GM12878 (cell line): Measurements from ENCODE around the gene IP6K3. TPM values are rescaled to one million over a fixed set of nuclear protein-coding genes. Genes with fewer than 3 reads are reported as not detected.

ENCODE experiments used
- ATAC-seq: fragments of 200-7000 bp; cut with Tn5 transposase; 3 replicates; pipeline ENCODE4 v1.9.1; 2020; ENCODE audit warnings: mild to moderate bottlenecking, moderate library complexity
- BruUV-seq: library from RNA; stranded (reverse); fragments of 400-500 nt; replicated peaks from 2 replicates; lab custom pipeline; 2021; lab: Mats Ljungman, UMichigan
- CTCF ChIA-PET: fragments of 300-600 bp; sonication (Branson Sonifier 250); formaldehyde crosslinking; extraction: SDS; loops from one replicate; lab custom pipeline; 2021; ENCODE audit warnings: inconsistent platforms; lab: Yijun Ruan, JAX
- POLR2A ChIA-PET: fragments of 350-600 bp; formaldehyde crosslinking; extraction: SDS; loops from one replicate; lab custom pipeline; 2021; ENCODE audit warnings: inconsistent platforms; lab: Charles Lee
- RAD21 ChIA-PET: fragments of 300-600 bp; sonication (Branson Sonifier 250); formaldehyde crosslinking; loops from one replicate; lab custom pipeline; 2023; ENCODE audit warnings: antibody characterized with exemption; ENCODE audit not compliant: unreplicated experiment; lab: Charles Lee
- SMC1A ChIA-PET: fragments of 300-600 bp; sonication (Branson Sonifier 250); formaldehyde crosslinking; loops from one replicate; lab custom pipeline; 2023; ENCODE audit not compliant: unreplicated experiment, uncharacterized antibody; lab: Charles Lee
- DNase-seq: peaks from one replicate; pipeline ENCODE4 v3.0.0-alpha.2; 2011; ENCODE audit warnings: low read depth, low spot score
- FAIRE-seq: peaks from 3 replicates; lab custom pipeline; 2011; peaks lifted over from hg19 to GRCh38; lab: Jason Lieb, UNC
- H2AFZ ChIP-seq: 2 replicates; pipeline ENCODE4 v1.6.0; 2011; ENCODE audit warnings: low read depth, low read length, control low read depth; ENCODE audit not compliant: control insufficient read depth
- H3K27ac ChIP-seq: 2 replicates; pipeline ENCODE4 v1.5.1; 2011; ENCODE audit warnings: control low read depth; ENCODE audit not compliant: control insufficient read depth, insufficient read depth
- H3K27me3 ChIP-seq, 2 experiments: replicated peaks in 1 of 2; 2 replicates each; pipeline versions ENCODE4 v1.6.0 to v1.6.1; 2011; ENCODE audit warnings: low read length in 1 of 2; ENCODE audit not compliant: control insufficient read depth in 2 of 2, insufficient read depth in 2 of 2
- H3K36me3 ChIP-seq, 2 experiments: 2 replicates each; pipeline ENCODE4 v1.5.1; 2011; ENCODE audit warnings: low read length in 1 of 2; ENCODE audit not compliant: control insufficient read depth in 2 of 2, insufficient read depth in 2 of 2
- H3K4me1 ChIP-seq: 2 replicates; pipeline ENCODE4 v1.6.1; 2011; ENCODE audit warnings: mild to moderate bottlenecking, low read length, moderate library complexity, mixed read lengths; ENCODE audit not compliant: control insufficient read depth, insufficient read depth
- H3K4me2 ChIP-seq: 2 replicates; pipeline ENCODE4 v1.6.0; 2011; ENCODE audit warnings: control low read depth; ENCODE audit not compliant: control insufficient read depth, insufficient read depth
- H3K4me3 ChIP-seq: fragments of 200-600 bp; sonication (generic); 2 replicates; pipeline ENCODE4 v1.5.1; 2016
- H3K79me2 ChIP-seq: 2 replicates; pipeline ENCODE4 v1.6.0; 2011; ENCODE audit warnings: low read length; ENCODE audit not compliant: control insufficient read depth, insufficient read depth
- H3K9ac ChIP-seq: 2 replicates; pipeline ENCODE4 v1.8.0; 2011; ENCODE audit warnings: low read length, control low read depth, mixed read lengths; ENCODE audit not compliant: control insufficient read depth, insufficient read depth
- H3K9me3 ChIP-seq: replicated peaks from 3 replicates; pipeline ENCODE4 v1.5.1; 2011; ENCODE audit warnings: mild to moderate bottlenecking, low read length; ENCODE audit not compliant: control insufficient read depth, insufficient read depth
- H4K20me1 ChIP-seq: 2 replicates; pipeline ENCODE4 v1.6.0; 2011; ENCODE audit not compliant: control insufficient read depth, insufficient read depth
- CREM ChIP-seq: IDR thresholded peaks from 2 replicates; pipeline ENCODE4 v1.6.1; 2014; ENCODE audit warnings: antibody characterized with exemption, low read depth
- DPF2 ChIP-seq: fragments of 450-650 bp; IDR thresholded peaks from 2 replicates; pipeline ENCODE4 v1.6.1; 2017; ENCODE audit warnings: mild to moderate bottlenecking
- ETV6 ChIP-seq, 2 experiments: fragments of 450-650 bp in 1 of 2; IDR thresholded peaks in 1 of 2; conservative IDR thresholded peaks in 1 of 2; 2 replicates each; pipeline ENCODE4 v1.6.1; 2014; ENCODE audit warnings: antibody characterized with exemption in 1 of 2, borderline replicate concordance in 1 of 2, low read depth in 1 of 2, mild to moderate bottlenecking in 1 of 2, moderate library complexity in 1 of 2
- FOXK2 ChIP-seq: fragments of 450-650 bp; IDR thresholded peaks from 2 replicates; pipeline ENCODE4 v1.6.1; 2017; ENCODE audit warnings: mild to moderate bottlenecking, moderate library complexity
- POLR2AphosphoS5 ChIP-seq: IDR thresholded peaks from 2 replicates; pipeline ENCODE4 v1.6.1; 2011; ENCODE audit warnings: mild to moderate bottlenecking, low read length, inconsistent platforms
- RAD21 ChIP-seq: IDR thresholded peaks from 2 replicates; pipeline ENCODE4 v1.6.1; 2011; ENCODE audit warnings: mild to moderate bottlenecking, low read depth, low read length, moderate library complexity; ENCODE audit not compliant: insufficient read depth
- SMC3 ChIP-seq: IDR thresholded peaks from 2 replicates; pipeline ENCODE4 v1.6.1; 2011; ENCODE audit warnings: low read length, improper control_type of control experiment, borderline replicate concordance
- ZNF207 ChIP-seq: fragments of 450-650 bp; IDR thresholded peaks from 2 replicates; pipeline ENCODE4 v1.6.1; 2014; ENCODE audit warnings: antibody characterized with exemption, mild to moderate bottlenecking, borderline replicate concordance
- WGBS: methylation state at CpG from one replicate; pipeline ENCODE4 v1.1.6; 2016; ENCODE audit warnings: low lambda C conversion rate; ENCODE audit not compliant: insufficient replicate concordance, insufficient coverage; ENCODE audit errors: missing lambda C conversion rate; 5-methylcytosine and 5-hydroxymethylcytosine counted together
- in situ Hi-C: fragments of 300-500 bp; cut with MboI; formaldehyde crosslinking; loops from 9 replicates; pipeline ENCODE4 v1.14.3; 2018; ENCODE audit warnings: mixed read lengths
- intact Hi-C: fragments of 100-400 bp; cut with micrococcal nuclease; formaldehyde crosslinking; loops from one replicate; pipeline ENCODE4 v1.14.2; 2022; ENCODE audit not compliant: unreplicated experiment
- polyA plus RNA-seq, 11 experiments: library from polyadenylated mRNA; depleted of rRNA in 4 of 11; unstranded in 6 of 11; stranded (reverse) in 5 of 11; fragments of >200 nt; fragmentation: Nextera tagmentation in 4 of 11; fragmentation: Illumina TruSeq in 1 of 11; extraction: Ambion mirVana in 4 of 11; extraction: Trizol in 1 of 11; gene quantifications; 1 replicate in 1 of 11; 2 replicates in 10 of 11; pipeline versions ENCODE4 v1.2.1 to v1.2.3, GENCODE V29; 2011 to 2016; ENCODE audit warnings: inconsistent platforms in 2 of 11, missing spikeins in 2 of 11, low read depth in 1 of 11
- total RNA-seq, 4 experiments: library from RNA; depleted of rRNA in 3 of 4; stranded (reverse); fragments of >200 nt in 3 of 4; fragmentation: Illumina TruSeq in 1 of 4; extraction: Trizol in 1 of 4; gene quantifications; 2 replicates each; pipeline versions ENCODE4 v1.2.1 to v1.2.3, GENCODE V29; 2013 to 2021
- TF ChIP-seq, protein P1 (sequence below), 3 experiments: IDR thresholded peaks in 2 of 3; conservative IDR thresholded peaks in 1 of 3; 2 replicates each; pipeline ENCODE4 v1.5.1; 2011; ENCODE audit warnings: low read depth in 3 of 3, low read length in 3 of 3, mild to moderate bottlenecking in 3 of 3, control low read depth in 2 of 3, moderate library complexity in 2 of 3, inconsistent platforms in 1 of 3, mixed read lengths in 1 of 3; ENCODE audit not compliant: control insufficient read depth in 2 of 3, insufficient read depth in 1 of 3; ENCODE audit errors: extremely low read depth in 1 of 3

Gene IP6K3
- total and polyA plus RNA-seq, 10 of the 15 experiments (the other 5 are each of a cell fraction or from before 2014, with no cell fraction given): 0.02 to 0.15 (median 0.09) TPM; not detected in 7

DNA sequence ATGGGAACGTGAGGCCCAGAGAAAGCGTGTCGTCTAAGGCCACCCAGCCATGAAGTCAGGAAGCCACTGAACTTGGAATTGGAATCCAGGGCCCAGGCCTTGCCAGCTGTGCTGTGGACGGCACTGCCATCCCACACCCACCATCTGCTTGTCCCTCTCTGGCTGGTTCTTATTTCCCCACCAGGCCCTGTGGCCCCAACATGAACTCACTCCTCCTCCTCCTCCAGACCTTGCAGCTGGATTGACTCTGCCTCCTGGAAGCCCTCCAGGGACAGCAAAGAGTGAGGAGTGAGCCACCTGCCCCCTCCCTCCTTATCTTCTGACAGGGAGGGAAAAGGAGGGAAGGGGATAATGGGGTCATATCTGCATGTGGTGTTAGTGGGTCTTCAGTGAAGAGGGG lies 16.0 kb upstream of the IP6K3 start:
- H3K79me2 ChIP-seq: no peaks in the 10 kb centered on the region
- H3K9ac ChIP-seq: no peak overlapping the region
- SMC1A ChIA-PET: no interaction called here
- TF ChIP-seq CREM (no peak), FOXK2 (no peak), POLR2AphosphoS5 (no peak)
- no peaks in the 10 kb centered on the region; a peak in 1 of 4 replicates for H3K27me3 ChIP-seq
- no peak overlapping the region for H3K4me3 ChIP-seq
- 30% methylated on average over 4 of the region's 4 CpGs for WGBS
- CTCF ChIA-PET: interaction anchor here (1.1 to 4.0 kb wide), 2 partner anchors 51 to 177 kb away, joined by 6 to 15 read pairs; partner anchors contain the start of gene UQCC2
- POLR2A ChIA-PET: no interaction called here
- no peak overlapping the region for H3K4me2 ChIP-seq
- RAD21 ChIA-PET: no interaction called here
- no peaks in the 10 kb centered on the region for H3K9me3 ChIP-seq
- in situ Hi-C loops (no loop called here), intact Hi-C loops (no loop called here)
- H2AFZ ChIP-seq: no peak overlapping the region
- FAIRE-seq (no peak), DNase-seq (no peak), ATAC-seq (no peak)
- H3K4me1 ChIP-seq: no peaks in the 10 kb centered on the region
- BruUV-seq: no TSS peak
- H3K27ac ChIP-seq: no peak overlapping the region
- no peaks in the 10 kb centered on the region for H3K36me3 ChIP-seq
- no peaks in the 10 kb centered on the region for H4K20me1 ChIP-seq

GRCh38 chr6:33761922-33762629 lies 15.4 kb upstream of the IP6K3 start:
- Histone ChIP-seq H2AFZ (no peak overlapping the region), H3K36me3 (no peaks in the 10 kb centered on the region), H3K9me3 (no peaks in the 10 kb centered on the region), H3K79me2 (no peaks in the 10 kb centered on the region), H3K9ac (no peak overlapping the region), H3K4me3 (no peak overlapping the region), H4K20me1 (no peaks in the 10 kb centered on the region), H3K4me2 (no peak overlapping the region), H3K27me3 (no peaks in the 10 kb centered on the region; a peak in 1 of 4 replicates), H3K4me1 (no peaks in the 10 kb centered on the region), H3K27ac (no peak overlapping the region)
- ChIA-PET CTCF (interaction anchor here (1.1 to 4.0 kb wide), 5 partner anchors 17 to 176 kb away, joined by 4 to 15 read pairs (median 6); partner anchors contain the start of gene UQCC2), RAD21 (interaction anchor here (0.6 kb wide), 1 partner anchor 172 kb away, joined by 3 read pairs; no protein-coding TSS in a partner anchor), POLR2A (interaction anchor here (0.7 kb wide), 1 partner anchor 392 kb away, joined by 3 read pairs; no protein-coding TSS in a partner anchor), SMC1A (interaction anchor here (1.0 kb wide), 1 partner anchor 51 kb away, joined by 3 read pairs; the partner anchor contains the start of gene UQCC2)
- no peak for FAIRE-seq
- ATAC-seq: peak; percentile 90
- no peak for DNase-seq
- no TSS peak for BruUV-seq
- intact Hi-C loops: no loop called here
- TF ChIP-seq RAD21 (peak; percentile 56), DPF2 (no peak), ZNF207 (no peak), ETV6 (conservative IDR thresholded peaks at IDR 0.05 in 1 of 2, IDR thresholded peaks at IDR 0.05 in 1 of 2; ENCODE audit: borderline replicate concordance in 1 of 2, low read depth in 1 of 2) (no peak), SMC3 (peak; percentile 59; the same call in 1 of the 2 replicates)
- TF ChIP-seq, protein P1, sequence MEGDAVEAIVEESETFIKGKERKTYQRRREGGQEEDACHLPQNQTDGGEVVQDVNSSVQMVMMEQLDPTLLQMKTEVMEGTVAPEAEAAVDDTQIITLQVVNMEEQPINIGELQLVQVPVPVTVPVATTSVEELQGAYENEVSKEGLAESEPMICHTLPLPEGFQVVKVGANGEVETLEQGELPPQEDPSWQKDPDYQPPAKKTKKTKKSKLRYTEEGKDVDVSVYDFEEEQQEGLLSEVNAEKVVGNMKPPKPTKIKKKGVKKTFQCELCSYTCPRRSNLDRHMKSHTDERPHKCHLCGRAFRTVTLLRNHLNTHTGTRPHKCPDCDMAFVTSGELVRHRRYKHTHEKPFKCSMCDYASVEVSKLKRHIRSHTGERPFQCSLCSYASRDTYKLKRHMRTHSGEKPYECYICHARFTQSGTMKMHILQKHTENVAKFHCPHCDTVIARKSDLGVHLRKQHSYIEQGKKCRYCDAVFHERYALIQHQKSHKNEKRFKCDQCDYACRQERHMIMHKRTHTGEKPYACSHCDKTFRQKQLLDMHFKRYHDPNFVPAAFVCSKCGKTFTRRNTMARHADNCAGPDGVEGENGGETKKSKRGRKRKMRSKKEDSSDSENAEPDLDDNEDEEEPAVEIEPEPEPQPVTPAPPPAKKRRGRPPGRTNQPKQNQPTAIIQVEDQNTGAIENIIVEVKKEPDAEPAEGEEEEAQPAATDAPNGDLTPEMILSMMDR (IDR thresholded peaks at IDR 0.05 in 2 of 3, conservative IDR thresholded peaks at IDR 0.05 in 1 of 3; ENCODE audit: control insufficient read depth in 2 of 3, extremely low read depth in 1 of 3, insufficient read depth in 1 of 3, low read depth in 3 of 3, low read length in 3 of 3): peak; percentile 68 to 71 (median 68)
- in situ Hi-C loops: no loop called here
- 12% methylated on average over 7 of the region's 7 CpGs for WGBS
